HG03558 (cell line): ENCODE measurements around the gene GADL1.

Source experiments
- ATAC-seq: cut with Tn5 transposase; IDR thresholded peaks from one replicate; pipeline ENCODE4 v1.9.1; 2021; ENCODE audit warnings: moderate number of reproducible peaks; ENCODE audit not compliant: unreplicated experiment; ENCODE audit errors: extremely low read depth

The GADL1 gene

GRCh38 chr3:30764891-30765290, 129.6 kb downstream of the GADL1 start:
- ATAC-seq, result no peak

GRCh38 chr3:30764281-30764680, 130.2 kb downstream of the GADL1 start:
- no peak for ATAC-seq

GRCh38 chr3:30761374-30761773, 133.1 kb downstream of the GADL1 start:
- no peak for ATAC-seq

GRCh38 chr3:30760737-30761136, 133.7 kb downstream of the GADL1 start:
- ATAC-seq, result no peak

GRCh38 chr3:30760040-30760695, 134.3 kb downstream of the GADL1 start:
- ATAC-seq, result no peak

GRCh38 chr3:30756218-30756617, 138.2 kb downstream of the GADL1 start:
- no peak for ATAC-seq

GRCh38 chr3:30754426-30754825, 140.0 kb downstream of the GADL1 start:
- no peak for ATAC-seq

GRCh38 chr3:30753766-30754165, 140.7 kb downstream of the GADL1 start:
- no peak for ATAC-seq

GRCh38 chr3:30752970-30753369, 141.5 kb downstream of the GADL1 start:
- no peak for ATAC-seq

- no peak for ATAC-seq
Measured at GRCh38 chr3:30752491-30752890, 142.0 kb downstream of the GADL1 start.

- no peak for ATAC-seq
Measured at GRCh38 chr3:30751610-30752299, 142.7 kb downstream of the GADL1 start.

GRCh38 chr3:30750967-30751366, 143.5 kb downstream of the GADL1 start:
- ATAC-seq, result no peak

- ATAC-seq, result no peak
Measured at GRCh38 chr3:30749230-30749629, 145.2 kb downstream of the GADL1 start.

GRCh38 chr3:30747771-30748281, 146.6 kb downstream of the GADL1 start:
- no peak for ATAC-seq

GRCh38 chr3:30743641-30744317, 150.7 kb downstream of the GADL1 start:
- ATAC-seq, result no peak

GRCh38 chr3:30742796-30743619, 151.5 kb downstream of the GADL1 start:
- no peak for ATAC-seq

GRCh38 chr3:30741889-30742288, 152.6 kb downstream of the GADL1 start:
- ATAC-seq, result no peak

- ATAC-seq, result no peak
Measured at GRCh38 chr3:30738605-30739004, 155.9 kb downstream of the GADL1 start.

GRCh38 chr3:30737743-30738499, 156.5 kb downstream of the GADL1 start:
- ATAC-seq, result no peak

GRCh38 chr3:30733696-30734095, 160.8 kb downstream of the GADL1 start:
- ATAC-seq, result no peak
